GM21737 (cell line): ENCODE results near the gene LRMDA.

ENCODE experiments used
- ATAC-seq: cut with Tn5 transposase; IDR thresholded peaks from one replicate; pipeline ENCODE4 v1.9.1; 2021; ENCODE audit warnings: mild to moderate bottlenecking, moderate library complexity; ENCODE audit not compliant: unreplicated experiment

Gene LRMDA

GRCh38 chr10:75694269-75694668 is 262.8 kb downstream of the LRMDA start:
- no peak for ATAC-seq

- ATAC-seq: no peak
These were observed 263.4 kb downstream of the LRMDA start for GRCh38 chr10:75694790-75695189.

- ATAC-seq: no peak
These were observed 264.6 kb downstream of the LRMDA start for GRCh38 chr10:75695994-75696393.

GRCh38 chr10:75696536-75696935 is 265.1 kb downstream of the LRMDA start:
- no peak for ATAC-seq

GRCh38 chr10:75703191-75703854 is 271.9 kb downstream of the LRMDA start:
- ATAC-seq: no peak

GRCh38 chr10:75705426-75705825 is 274.0 kb downstream of the LRMDA start:
- no peak for ATAC-seq

GRCh38 chr10:75707080-75707840 is 275.8 kb downstream of the LRMDA start:
- no peak for ATAC-seq

- no peak for ATAC-seq
These were observed 276.6 kb downstream of the LRMDA start for GRCh38 chr10:75708060-75708459.

- ATAC-seq: no peak
These were observed 277.8 kb downstream of the LRMDA start for GRCh38 chr10:75709245-75709644.

GRCh38 chr10:75709811-75710210 is 278.4 kb downstream of the LRMDA start:
- no peak for ATAC-seq

GRCh38 chr10:75712242-75712880 is 280.9 kb downstream of the LRMDA start:
- ATAC-seq: no peak

- no peak for ATAC-seq
These were observed 285.1 kb downstream of the LRMDA start for GRCh38 chr10:75716506-75716905.

GRCh38 chr10:75717126-75717916 is 285.9 kb downstream of the LRMDA start:
- ATAC-seq: no peak

- no peak for ATAC-seq
These were observed 287.6 kb downstream of the LRMDA start for GRCh38 chr10:75718991-75719390.

- no peak for ATAC-seq
These were observed 288.7 kb downstream of the LRMDA start for GRCh38 chr10:75720157-75720556.

GRCh38 chr10:75722020-75722419 is 290.6 kb downstream of the LRMDA start:
- no peak for ATAC-seq

GRCh38 chr10:75722609-75723008 is 291.2 kb downstream of the LRMDA start:
- no peak for ATAC-seq

GRCh38 chr10:75723319-75723980 is 292.0 kb downstream of the LRMDA start:
- no peak for ATAC-seq

- no peak for ATAC-seq
These were observed 292.6 kb downstream of the LRMDA start for GRCh38 chr10:75724047-75724446.
